Activated T-cell treated with anti-CD3 and anti-CD28 coated beads, Interleukin-2, amount 50 U/mL, for 1 hour (primary cell): ENCODE results near the gene SMAD3.

Source experiments
- DNase-seq: peaks from one replicate; pipeline ENCODE4 v3.0.0-alpha.2; 2020

SMAD3 gene

GRCh38 chr15:67167091-67167490 is 101.7 kb downstream of the SMAD3 start:
- DNase-seq, result no peak

- DNase-seq, result no peak
Observed at GRCh38 chr15:67168694-67169093, 103.3 kb downstream of the SMAD3 start.

GRCh38 chr15:67170143-67170925 is 104.9 kb downstream of the SMAD3 start:
- no peak for DNase-seq

GRCh38 chr15:67171471-67171870 is 106.1 kb downstream of the SMAD3 start:
- no peak for DNase-seq

GRCh38 chr15:67172172-67172571 is 106.8 kb downstream of the SMAD3 start:
- DNase-seq, result no peak

GRCh38 chr15:67173005-67173404 is 107.6 kb downstream of the SMAD3 start:
- no peak for DNase-seq

- no peak for DNase-seq
Observed at GRCh38 chr15:67173786-67174185, 108.4 kb downstream of the SMAD3 start.

GRCh38 chr15:67174446-67174845 is 109.0 kb downstream of the SMAD3 start:
- no peak for DNase-seq

GRCh38 chr15:67174864-67175573 is 109.6 kb downstream of the SMAD3 start:
- DNase-seq, result no peak

GRCh38 chr15:67175643-67176071 is 110.3 kb downstream of the SMAD3 start:
- DNase-seq, result no peak

GRCh38 chr15:67176195-67176971 is 111.0 kb downstream of the SMAD3 start:
- DNase-seq, result no peak

- no peak for DNase-seq
Observed at GRCh38 chr15:67177752-67178151, 112.3 kb downstream of the SMAD3 start.

GRCh38 chr15:67178569-67179210 is 113.3 kb downstream of the SMAD3 start:
- no peak for DNase-seq

GRCh38 chr15:67179411-67179995 is 114.1 kb downstream of the SMAD3 start:
- DNase-seq, result no peak

- DNase-seq, result no peak
Observed at GRCh38 chr15:67180035-67180434, 114.6 kb downstream of the SMAD3 start.

- DNase-seq, result no peak
Observed at GRCh38 chr15:67180514-67181191, 115.3 kb downstream of the SMAD3 start.

GRCh38 chr15:67181221-67181639 is 115.8 kb downstream of the SMAD3 start:
- no peak for DNase-seq

GRCh38 chr15:67183443-67184169 is 118.2 kb downstream of the SMAD3 start:
- DNase-seq, result no peak

GRCh38 chr15:67184208-67184925 is 119.0 kb downstream of the SMAD3 start:
- DNase-seq, result no peak

- DNase-seq, result no peak
Observed at GRCh38 chr15:67185051-67185450, 119.6 kb downstream of the SMAD3 start.
